DOHH2 (cell line): ENCODE measurements around the gene L1CAM.

Source experiments
- H3F3A ChIP-seq: fragments of 200-600 bp; sonication (generic), shearing (Covaris generic); 2 replicates; pipeline ENCODE4 v1.6.0; 2016; ENCODE audit warnings: antibody characterized with exemption, mild to moderate bottlenecking; ENCODE audit not compliant: control insufficient read depth, insufficient read depth
- H3K27ac ChIP-seq: fragments of 200-600 bp; sonication (generic); 2 replicates; pipeline ENCODE4 v1.5.1; 2014; ENCODE audit warnings: low read depth, mild to moderate bottlenecking, low read length, moderate library complexity
- H3K27me3 ChIP-seq: fragments of 200-600 bp; sonication (generic); 2 replicates; pipeline ENCODE4 v1.6.1; 2014; ENCODE audit warnings: mild to moderate bottlenecking, low read length, mixed read lengths; ENCODE audit not compliant: control insufficient read depth
- H3K36me3 ChIP-seq: fragments of 200-600 bp; sonication (generic); 2 replicates; pipeline ENCODE4 v1.6.1; 2014; ENCODE audit warnings: mild to moderate bottlenecking, low read length, moderate library complexity, mixed read lengths; ENCODE audit not compliant: control insufficient read depth
- H3K4me1 ChIP-seq: fragments of 200-600 bp; sonication (generic); 2 replicates; pipeline ENCODE4 v1.6.1; 2014; ENCODE audit warnings: mild to moderate bottlenecking, low read length, mixed read lengths; ENCODE audit not compliant: control insufficient read depth
- H3K4me2 ChIP-seq: fragments of 200-600 bp; sonication (generic); 2 replicates; pipeline ENCODE4 v1.6.0; 2014; ENCODE audit warnings: mild to moderate bottlenecking, low read length, moderate library complexity
- H3K4me3 ChIP-seq: fragments of 200-600 bp; sonication (generic); 2 replicates; pipeline ENCODE4 v1.5.1; 2014; ENCODE audit warnings: mild to moderate bottlenecking, low read length, mixed read lengths
- H3K79me2 ChIP-seq: fragments of 200-600 bp; sonication (generic); 2 replicates; pipeline ENCODE4 v1.6.1; 2014; ENCODE audit warnings: mild to moderate bottlenecking, low read length, mixed read lengths; ENCODE audit not compliant: control insufficient read depth
- H3K9me2 ChIP-seq: fragments of 200-600 bp; sonication (generic); replicated peaks from 2 replicates; pipeline ENCODE4 v1.6.1; 2014; ENCODE audit warnings: mild to moderate bottlenecking, low read length, mixed read lengths; ENCODE audit not compliant: control insufficient read depth
- H3K9me3 ChIP-seq: fragments of 200-600 bp; sonication (generic); 2 replicates; pipeline ENCODE4 v1.6.1; 2014; ENCODE audit warnings: antibody characterized with exemption, low read length, mixed read lengths; ENCODE audit not compliant: control insufficient read depth, insufficient read depth
- H4K20me1 ChIP-seq: fragments of 200-600 bp; sonication (generic); 2 replicates; pipeline ENCODE4 v1.6.0; 2014; ENCODE audit warnings: low read depth, mild to moderate bottlenecking, antibody characterized with exemption, low read length, moderate library complexity; ENCODE audit not compliant: control insufficient read depth, insufficient read depth
- EZH2phosphoT487 ChIP-seq: fragments of 200-600 bp; sonication (generic); IDR thresholded peaks from 2 replicates; pipeline ENCODE4 v1.6.1; 2017; ENCODE audit warnings: borderline replicate concordance, mild to moderate bottlenecking, antibody characterized with exemption, low read length, moderate library complexity, mixed read lengths
- TF ChIP-seq, protein P1 (sequence below): fragments of 200-600 bp; sonication (generic); IDR thresholded peaks from one replicate; pipeline ENCODE4 v1.5.1; 2014; ENCODE audit warnings: antibody characterized with exemption, mild to moderate bottlenecking, low read depth, low read length; ENCODE audit not compliant: poor library complexity, severe bottlenecking

Gene L1CAM

DNA sequence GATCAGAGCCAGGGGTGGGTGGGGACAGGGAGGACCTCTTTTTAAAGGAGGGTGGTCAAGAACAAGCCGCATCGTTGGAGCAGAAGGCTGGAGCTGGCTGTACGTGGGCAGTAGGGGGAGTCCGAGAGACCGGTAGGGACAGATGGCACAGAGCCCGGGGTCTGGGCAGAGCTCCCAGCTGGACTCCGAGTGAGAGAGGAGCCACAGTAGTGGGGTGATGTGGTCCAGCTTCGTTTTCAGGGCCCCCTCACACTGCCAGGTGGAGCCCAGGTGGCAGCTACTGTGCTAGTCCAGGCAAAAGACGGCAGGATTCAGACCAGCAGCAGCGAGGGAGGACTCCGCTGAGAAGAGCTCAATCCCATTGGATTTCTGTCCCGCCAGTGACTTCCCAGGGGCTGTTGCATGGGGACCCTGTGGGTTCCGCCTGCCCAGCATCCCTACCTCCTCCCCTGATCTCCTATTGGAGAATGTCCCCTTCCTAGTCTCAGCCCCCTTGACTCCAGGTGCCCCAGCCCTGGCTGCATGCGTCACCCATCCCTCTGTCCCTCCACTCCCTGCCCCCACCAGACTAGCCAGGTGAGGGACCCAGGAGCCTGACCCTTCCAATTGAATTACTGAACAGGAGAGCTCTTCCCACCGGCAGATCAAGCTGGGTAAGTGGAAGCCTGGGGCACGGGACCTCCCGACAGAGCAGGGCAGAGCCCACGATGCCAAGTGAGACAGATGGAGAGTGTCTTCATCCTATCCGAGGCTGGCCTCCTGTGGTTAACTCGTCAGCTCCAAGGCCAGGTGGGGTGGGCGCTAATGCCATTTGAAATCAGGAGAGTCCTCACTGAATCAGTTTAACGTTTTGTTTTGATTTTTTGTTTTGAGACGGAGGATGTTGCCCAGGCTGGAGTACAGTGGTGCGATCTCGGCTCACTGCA, 37.2 kb upstream of the L1CAM start:
- Histone ChIP-seq H3K4me1 (peaks cover 36% of the 10 kb centered on the region), H3K9me2 (no peaks in the 10 kb centered on the region), H3K27me3 (no peaks in the 10 kb centered on the region), H3K9me3 (no peaks in the 10 kb centered on the region), H3K36me3 (peaks cover 44% of the 10 kb centered on the region), H3K4me3 (no peak overlapping the region), H3K4me2 (peak overlapping the region; percentile 26; the same call in 1 of the 2 replicates), H3K79me2 (peaks cover 40% of the 10 kb centered on the region), H3F3A (peaks cover 7% of the 10 kb centered on the region; the same call in 1 of the 2 replicates), H4K20me1 (no peaks in the 10 kb centered on the region), H3K27ac (no peak overlapping the region)
- TF ChIP-seq, protein P1, sequence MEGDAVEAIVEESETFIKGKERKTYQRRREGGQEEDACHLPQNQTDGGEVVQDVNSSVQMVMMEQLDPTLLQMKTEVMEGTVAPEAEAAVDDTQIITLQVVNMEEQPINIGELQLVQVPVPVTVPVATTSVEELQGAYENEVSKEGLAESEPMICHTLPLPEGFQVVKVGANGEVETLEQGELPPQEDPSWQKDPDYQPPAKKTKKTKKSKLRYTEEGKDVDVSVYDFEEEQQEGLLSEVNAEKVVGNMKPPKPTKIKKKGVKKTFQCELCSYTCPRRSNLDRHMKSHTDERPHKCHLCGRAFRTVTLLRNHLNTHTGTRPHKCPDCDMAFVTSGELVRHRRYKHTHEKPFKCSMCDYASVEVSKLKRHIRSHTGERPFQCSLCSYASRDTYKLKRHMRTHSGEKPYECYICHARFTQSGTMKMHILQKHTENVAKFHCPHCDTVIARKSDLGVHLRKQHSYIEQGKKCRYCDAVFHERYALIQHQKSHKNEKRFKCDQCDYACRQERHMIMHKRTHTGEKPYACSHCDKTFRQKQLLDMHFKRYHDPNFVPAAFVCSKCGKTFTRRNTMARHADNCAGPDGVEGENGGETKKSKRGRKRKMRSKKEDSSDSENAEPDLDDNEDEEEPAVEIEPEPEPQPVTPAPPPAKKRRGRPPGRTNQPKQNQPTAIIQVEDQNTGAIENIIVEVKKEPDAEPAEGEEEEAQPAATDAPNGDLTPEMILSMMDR, result peak; percentile 15
- no peak for TF ChIP-seq EZH2phosphoT487

DNA sequence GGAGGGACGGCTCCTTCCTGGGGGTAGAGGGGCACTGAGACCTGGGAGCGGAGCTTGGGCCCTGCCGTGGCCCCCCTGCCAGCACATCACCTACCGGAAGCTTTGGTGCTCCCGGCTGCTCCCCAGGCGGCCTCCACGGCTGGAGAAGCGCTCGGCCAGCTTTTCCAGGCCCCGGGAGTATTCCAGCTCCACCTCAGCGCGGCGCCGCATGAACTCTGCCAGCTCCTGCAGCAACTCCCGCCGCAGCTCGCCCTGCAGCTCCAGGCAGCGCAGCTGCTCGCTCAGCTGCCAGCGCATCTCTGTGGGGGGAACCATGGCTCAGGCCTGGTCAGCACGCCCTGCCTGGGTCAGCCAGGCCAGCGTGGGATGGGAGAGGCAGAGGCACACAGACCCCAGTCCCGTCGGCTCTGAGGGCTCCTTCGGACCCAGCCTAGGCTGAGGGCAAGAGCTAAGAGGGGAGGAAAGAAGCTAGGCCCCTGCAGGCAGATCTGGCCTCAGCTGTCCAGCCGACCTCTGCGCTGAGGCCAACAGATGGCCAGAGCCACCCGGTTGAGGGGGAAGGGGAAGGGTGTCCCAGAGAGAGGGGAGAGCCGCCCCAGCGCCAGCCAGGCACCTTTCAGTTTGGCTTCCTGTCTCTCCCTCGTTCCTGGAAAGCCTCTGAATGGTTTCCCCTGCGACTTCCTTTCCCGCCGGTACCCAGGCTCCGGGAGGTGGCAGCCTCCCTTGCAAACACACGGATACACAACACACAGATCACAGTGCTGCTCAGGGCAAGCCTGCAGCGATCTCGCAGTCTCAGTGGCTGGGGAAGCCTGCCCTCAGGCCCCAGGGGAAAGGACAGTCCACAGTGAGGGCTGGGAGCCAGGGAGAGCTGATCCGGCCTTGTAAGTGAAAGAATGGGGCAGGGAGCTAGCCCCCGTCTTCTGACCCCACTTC, 35.8 kb upstream of the L1CAM start:
- TF ChIP-seq, protein P1, result no peak
- TF ChIP-seq EZH2phosphoT487, result no peak
- Histone ChIP-seq H3K36me3 (peaks cover 45% of the 10 kb centered on the region), H4K20me1 (no peaks in the 10 kb centered on the region), H3K4me2 (no peak overlapping the region), H3K9me3 (no peaks in the 10 kb centered on the region), H3F3A (no peaks in the 10 kb centered on the region; the same call in 1 of the 2 replicates), H3K9me2 (no peaks in the 10 kb centered on the region), H3K27ac (no peak overlapping the region), H3K79me2 (peaks cover 40% of the 10 kb centered on the region), H3K4me3 (no peak overlapping the region), H3K4me1 (peaks cover 28% of the 10 kb centered on the region), H3K27me3 (no peaks in the 10 kb centered on the region)

DNA sequence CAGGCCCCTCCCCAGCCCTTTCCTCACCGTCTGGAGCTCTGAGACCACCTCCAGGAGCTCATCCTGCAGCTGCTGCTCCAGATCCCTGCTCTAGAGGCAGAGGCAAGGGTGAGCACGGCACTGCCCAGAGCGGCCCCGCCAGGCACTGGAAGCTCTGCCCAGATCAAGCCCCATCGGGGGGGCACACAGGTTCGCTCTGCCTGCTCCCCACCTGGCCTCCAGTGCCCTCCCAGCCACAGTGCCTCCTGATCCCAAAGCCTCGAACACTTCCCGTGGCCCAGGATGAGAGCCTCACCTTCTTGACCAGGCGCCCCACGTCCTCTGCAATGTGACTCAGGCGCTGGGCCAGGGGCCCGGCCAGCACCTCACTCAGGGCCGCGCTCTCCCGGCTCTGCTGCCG, 35.1 kb upstream of the L1CAM start:
- H3K27me3 ChIP-seq, result no peaks in the 10 kb centered on the region
- no peaks in the 10 kb centered on the region for H4K20me1 ChIP-seq
- H3K27ac ChIP-seq, result no peak overlapping the region
- no peak overlapping the region for H3K4me3 ChIP-seq
- H3K36me3 ChIP-seq, result peaks cover 44% of the 10 kb centered on the region
- H3K9me3 ChIP-seq, result no peaks in the 10 kb centered on the region
- peaks cover 40% of the 10 kb centered on the region for H3K79me2 ChIP-seq
- peaks cover 24% of the 10 kb centered on the region for H3K4me1 ChIP-seq
- no peaks in the 10 kb centered on the region for H3K9me2 ChIP-seq
- no peaks in the 10 kb centered on the region; the same call in 1 of the 2 replicates for H3F3A ChIP-seq
- TF ChIP-seq, protein P1, result no peak
- no peak for TF ChIP-seq EZH2phosphoT487
- no peak overlapping the region for H3K4me2 ChIP-seq
